CD4-positive, alpha-beta T cell treated with Interleukin-6 at 100 ng/mL for 8 hours (primary cell): ENCODE data around the gene SCARF2.
A peak's percentile ranks its signal among the peaks of the same experiment; 100 is the strongest.

Experiments used
- DNase-seq: peaks from one replicate; pipeline ENCODE4 v3.0.0-alpha.2; 2020; ENCODE audit warnings: mixed read lengths, low spot score

Gene SCARF2

GRCh38 chr22:20439928-20440575 is 2.4 kb upstream of the SCARF2 start:
- no peak for DNase-seq

GRCh38 chr22:20439556-20439927 is 1.9 kb upstream of the SCARF2 start:
- no peak for DNase-seq

GRCh38 chr22:20438678-20439492 is 1.3 kb upstream of the SCARF2 start:
- DNase-seq, result no peak

- no peak for DNase-seq
Observed at GRCh38 chr22:20438427-20438677, 727 bp upstream of the SCARF2 start.

GRCh38 chr22:20436768-20437612 is 635 bp downstream of the SCARF2 start:
- no peak for DNase-seq

GRCh38 chr22:20436307-20436767 is 1.3 kb downstream of the SCARF2 start:
- no peak for DNase-seq

- DNase-seq, result no peak
Observed at GRCh38 chr22:20435436-20436306, 2.0 kb downstream of the SCARF2 start.

- no peak for DNase-seq
Observed at GRCh38 chr22:20434773-20435172, 2.9 kb downstream of the SCARF2 start.

GRCh38 chr22:20434264-20434751 is 3.3 kb downstream of the SCARF2 start:
- no peak for DNase-seq

- no peak for DNase-seq
Observed at GRCh38 chr22:20433686-20434241, 3.9 kb downstream of the SCARF2 start.

- no peak for DNase-seq
Observed at GRCh38 chr22:20433191-20433590, 4.4 kb downstream of the SCARF2 start.

GRCh38 chr22:20432244-20432686 is 5.4 kb downstream of the SCARF2 start:
- no peak for DNase-seq

- DNase-seq, result no peak
Observed at GRCh38 chr22:20431511-20432192, 6.0 kb downstream of the SCARF2 start.

- peak; percentile 54 for DNase-seq
Observed at GRCh38 chr22:20430720-20431510, 6.7 kb downstream of the SCARF2 start.

GRCh38 chr22:20430101-20430719 is 7.4 kb downstream of the SCARF2 start:
- DNase-seq, result no peak

- DNase-seq, result peak; percentile 87
Observed at GRCh38 chr22:20429254-20430100, 8.1 kb downstream of the SCARF2 start.

GRCh38 chr22:20428496-20429253 is 8.9 kb downstream of the SCARF2 start:
- DNase-seq, result no peak

GRCh38 chr22:20427945-20428417 is 9.6 kb downstream of the SCARF2 start:
- DNase-seq, result no peak
